ENCODE data around the gene CAMK1D.
"Not testable (repeated sequence)": the region's sequence is repeated elsewhere in the genome, so short reads cannot be mapped to it uniquely, and the experiment has no call there.

The CAMK1D gene

DNA sequence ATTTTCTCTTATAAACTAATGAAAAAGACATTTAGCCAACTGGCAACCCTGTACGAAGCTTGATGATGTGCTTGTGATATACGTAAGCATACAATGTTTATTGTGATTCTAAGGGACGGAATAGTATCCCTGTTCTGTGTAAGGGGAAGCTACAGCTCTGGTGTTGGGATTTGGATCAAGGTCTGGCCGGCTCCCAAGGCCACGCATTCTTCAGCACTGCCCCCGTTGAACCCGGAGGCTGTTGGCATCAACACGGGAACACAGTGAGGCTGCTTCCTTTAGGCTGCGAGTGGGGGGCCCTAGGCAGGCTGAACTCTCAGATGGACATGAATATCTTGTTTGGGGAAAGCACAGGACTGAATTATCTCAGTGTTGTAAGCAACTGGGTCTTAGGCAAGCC lies 180.6 kb downstream of the CAMK1D start:
- no peak for DNase-seq

DNA sequence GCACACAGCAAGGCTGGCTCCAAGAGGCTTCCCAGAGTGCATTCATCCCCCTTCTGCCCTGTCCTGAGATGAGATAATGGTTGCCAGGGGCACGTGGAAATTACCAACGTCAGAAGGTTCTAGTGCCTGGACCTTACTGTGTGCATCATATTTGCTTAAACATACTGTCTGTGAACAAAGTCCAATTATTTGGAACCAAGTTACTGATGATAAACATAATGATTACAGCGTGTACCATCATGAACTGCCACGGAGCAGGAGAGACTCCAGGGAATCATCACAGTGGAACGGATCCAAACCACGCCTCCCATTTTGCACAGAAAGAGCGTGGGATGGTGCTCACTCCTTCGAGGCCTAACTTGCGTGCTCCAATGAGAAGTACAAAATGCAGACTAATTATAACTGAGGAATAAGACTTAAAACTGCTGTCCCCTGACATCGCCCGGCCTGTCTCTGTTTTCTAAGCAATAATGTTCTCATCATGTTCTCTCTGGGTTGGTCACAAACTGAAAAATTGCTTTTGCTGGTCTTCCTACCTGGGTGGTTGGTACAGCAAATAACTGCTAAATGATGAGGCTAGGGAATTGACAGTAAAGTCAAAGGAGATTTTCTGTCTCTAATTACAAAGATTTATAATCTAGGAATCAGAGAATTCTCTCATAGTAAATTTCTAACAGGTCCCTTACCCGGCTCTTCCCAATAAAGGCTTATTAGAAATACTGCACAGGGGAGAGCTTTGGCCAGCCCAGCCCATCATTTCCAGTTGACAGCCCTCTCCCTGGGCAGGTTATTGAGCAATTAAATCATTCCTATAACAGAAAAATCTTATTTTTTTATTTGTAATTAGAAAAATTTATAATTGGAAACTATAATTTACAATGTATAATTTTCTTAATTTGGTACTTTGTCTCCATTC lies 182.2 kb downstream of the CAMK1D start:
- DNase-seq: no peak

DNA sequence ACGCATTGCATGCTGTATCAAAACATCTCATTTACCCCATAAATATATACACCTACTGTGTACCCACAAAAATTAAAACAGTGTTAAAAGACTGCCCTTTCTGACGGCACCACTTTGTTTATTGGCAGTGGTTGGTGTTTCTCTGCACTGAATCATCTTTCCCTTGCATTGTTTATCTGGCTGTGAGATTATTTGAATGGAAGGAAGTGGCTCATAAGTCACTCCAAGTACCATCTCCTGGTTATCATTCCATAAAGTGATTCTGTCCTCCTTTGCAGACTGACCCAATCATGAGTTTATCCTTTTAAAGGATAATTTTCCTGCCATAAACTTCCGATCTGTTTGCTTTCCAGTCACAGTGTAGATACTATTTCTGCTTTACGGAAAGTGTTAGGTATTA lies 183.8 kb downstream of the CAMK1D start:
- no peak for DNase-seq

DNA sequence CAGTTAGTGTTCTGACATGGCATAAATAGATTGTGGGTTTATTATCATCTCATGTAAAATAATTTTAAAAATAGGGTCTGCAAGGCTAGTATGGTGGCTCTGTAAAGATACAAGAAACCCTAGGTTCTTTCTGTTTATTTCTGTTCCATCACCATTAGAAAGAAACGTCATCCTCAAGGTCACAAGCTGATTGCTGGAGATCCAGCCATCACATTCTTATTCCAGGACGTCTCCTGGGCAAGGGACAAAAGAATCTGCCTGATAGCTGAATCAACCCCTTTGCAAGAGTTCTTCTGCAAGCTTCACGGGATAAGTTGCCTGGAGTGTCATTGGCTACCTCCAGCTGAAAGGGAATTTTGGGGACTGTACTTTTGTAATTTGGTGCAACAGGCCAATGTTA lies 184.4 kb downstream of the CAMK1D start:
- DNase-seq: no peak

DNA sequence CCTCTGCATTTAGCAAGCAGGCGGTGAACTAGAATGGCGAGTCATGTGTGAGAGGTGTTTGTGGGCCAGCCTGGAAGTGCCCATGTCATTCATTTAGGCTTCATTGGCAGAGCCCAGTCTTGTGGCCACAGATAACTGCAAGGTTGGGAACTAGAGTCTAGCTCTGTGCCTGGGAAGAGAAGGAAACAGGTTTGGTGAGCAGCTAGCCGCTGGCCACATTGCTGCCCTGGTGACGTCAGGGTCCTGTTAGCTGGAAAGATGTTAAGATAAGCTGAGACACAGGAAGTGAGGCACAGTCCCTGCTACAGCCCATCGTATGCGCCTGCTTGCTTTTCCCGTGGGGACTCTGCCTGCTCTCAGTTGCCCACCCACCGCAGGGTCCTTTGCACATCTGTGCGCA lies 185.5 kb downstream of the CAMK1D start:
- no peak for DNase-seq

DNA sequence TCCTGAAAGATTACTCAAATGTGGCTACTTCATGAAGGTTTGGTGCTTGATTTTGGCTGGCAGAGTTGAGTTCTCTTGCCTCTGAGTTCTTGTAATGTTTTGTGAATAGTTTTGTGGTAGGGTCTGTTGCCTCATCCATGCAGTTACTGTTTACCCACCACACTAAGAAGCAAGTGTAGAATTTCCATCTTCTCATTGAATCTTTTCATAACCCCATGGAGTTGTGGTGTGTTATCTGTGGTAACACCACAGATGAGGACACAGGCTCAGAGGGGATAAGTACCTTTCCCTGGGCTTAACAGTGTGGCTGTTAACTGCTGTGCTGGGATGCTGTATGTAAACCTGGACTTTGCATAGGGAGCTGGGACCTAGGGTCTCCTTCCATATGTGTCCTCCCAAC lies 186.3 kb downstream of the CAMK1D start:
- no peak for DNase-seq

DNA sequence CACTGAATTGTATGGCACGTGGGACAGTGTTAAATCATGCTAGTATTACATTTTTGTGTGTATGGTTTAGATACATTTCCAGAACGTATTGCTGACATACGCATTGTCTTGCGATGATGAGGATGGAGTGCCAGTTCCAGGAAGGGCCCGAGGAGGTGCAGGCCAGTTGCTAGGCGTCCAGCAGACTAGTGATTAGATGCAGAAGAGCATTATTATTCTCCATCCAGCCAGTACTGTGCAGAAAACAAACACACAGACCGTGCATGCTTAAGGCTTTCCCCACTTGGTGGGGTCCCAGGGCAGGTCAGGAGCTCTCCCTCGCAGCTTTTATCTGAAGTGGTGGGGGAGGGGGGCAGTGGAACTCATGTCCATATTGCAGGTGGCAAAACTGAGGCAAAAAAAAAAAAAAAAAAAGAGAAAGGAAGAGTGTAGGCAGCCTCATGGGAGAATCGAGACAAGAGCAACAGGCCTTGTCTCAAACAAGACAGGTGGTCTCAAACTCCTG lies 189.2 kb downstream of the CAMK1D start:
- DNase-seq: no peak

DNA sequence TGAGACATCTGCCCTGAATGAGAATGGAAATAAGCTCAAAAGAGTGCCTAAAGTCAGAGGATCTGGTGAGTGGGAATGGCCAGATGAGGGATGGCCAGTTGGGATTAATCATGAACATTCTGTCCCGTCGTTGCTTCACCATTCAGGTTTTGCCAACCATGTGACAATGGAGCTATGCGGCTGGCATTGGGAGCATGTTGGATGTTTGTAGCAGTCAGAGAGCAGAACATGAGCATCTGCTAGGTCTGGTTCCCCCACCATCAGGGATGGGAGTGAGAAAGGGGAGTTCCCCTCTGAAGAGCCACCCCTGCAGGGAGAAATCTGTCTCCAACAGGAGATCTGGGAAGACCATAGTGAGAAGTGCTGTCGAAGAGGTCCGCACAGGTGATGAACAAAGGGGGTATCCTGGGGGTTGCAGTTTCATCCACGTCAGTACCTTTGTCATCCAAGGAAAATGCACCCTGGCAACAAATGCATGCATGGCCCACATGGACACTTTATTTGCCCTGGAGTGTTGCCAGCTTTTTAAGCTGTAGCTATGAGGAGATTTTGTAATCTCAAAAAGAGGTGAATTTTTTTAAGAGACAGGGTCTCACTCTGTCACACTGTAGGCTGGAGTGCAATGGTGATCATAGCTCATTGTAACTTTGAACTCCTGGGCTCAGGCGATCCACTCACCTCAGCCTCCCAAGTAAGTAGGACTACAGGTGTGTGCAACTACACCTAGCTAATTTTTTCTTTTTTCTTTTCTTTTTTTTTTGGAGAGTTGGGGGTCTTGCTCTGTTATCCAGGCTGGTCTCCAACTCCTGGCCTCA lies 190.2 kb downstream of the CAMK1D start:
- DNase-seq: no peak

DNA sequence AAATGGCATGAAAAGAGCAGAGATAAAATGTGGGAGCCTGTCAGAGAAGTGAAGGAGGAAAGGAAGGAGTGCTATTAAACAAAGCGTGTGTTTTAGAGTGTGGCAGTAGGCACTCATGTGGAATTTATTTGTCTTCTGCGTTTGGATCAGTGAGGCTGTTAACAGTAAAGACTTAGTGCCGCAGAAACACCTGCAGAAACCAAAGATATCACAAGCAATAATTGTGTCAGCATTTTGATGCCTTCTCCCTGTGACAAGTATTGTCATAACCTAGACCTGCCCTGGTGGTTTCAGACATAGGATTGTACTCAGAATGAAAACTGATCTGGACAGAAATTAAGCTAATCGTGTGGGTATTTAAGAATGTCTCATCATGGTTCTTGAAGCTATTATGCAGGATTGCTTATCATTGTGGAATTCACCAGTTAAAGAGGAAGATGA lies 191.0 kb downstream of the CAMK1D start:
- no peak for DNase-seq

DNA sequence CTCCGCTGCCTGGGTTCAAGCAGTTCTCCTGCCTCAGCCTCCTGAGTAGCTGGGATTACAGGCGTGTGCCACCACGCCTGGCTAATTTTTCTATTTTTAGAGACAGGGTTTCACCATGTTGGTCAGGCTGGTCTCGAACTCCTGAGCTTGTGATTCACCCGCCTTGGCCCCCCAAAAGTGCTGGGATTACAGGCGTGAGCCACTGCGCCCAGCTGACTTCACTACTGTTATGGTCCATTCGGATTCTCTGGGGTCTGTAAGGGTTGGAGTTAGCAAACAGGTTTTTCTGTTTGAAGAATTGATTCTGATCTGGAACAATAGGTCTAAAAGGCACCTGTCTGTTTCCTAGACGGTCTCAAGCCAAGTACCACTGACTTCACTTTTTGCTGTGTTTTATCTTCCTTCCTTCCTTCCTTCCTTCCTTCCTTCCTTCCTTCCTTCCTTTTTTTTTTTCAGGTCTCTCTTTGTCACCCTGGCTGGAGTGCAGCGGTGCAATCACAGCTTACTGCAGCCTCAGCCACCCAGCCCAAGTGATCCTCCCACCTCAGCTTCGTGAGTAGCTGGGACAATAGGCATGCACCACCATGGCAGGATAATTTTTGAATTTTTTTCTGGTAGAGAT lies 192.2 kb downstream of the CAMK1D start:
- no peak for DNase-seq

DNA sequence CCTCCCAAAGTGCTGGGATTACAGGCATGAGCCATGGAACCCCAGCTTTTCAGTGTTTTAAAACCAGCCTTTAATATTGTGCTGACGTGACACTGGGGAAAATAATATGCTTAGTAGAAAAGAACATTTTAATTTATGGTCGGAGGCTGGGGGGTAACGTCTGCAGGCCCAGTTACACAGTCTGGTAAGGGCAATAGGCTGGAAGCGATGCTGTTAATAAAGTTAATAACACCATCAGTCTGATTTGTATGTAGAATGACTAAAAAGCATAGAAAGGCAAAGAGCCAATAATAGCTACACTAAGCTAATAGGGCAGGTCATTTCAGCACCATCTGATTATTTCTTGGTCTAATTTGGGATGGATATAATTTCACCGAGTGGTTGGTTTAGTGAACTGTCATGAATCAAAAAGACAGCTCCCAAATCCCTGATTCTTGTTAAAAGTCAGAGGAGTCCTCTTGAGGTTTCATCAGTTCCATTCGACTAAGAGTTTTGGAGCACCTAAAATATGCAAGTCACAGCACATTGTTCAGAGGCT lies 192.9 kb downstream of the CAMK1D start:
- no peak for DNase-seq

DNA sequence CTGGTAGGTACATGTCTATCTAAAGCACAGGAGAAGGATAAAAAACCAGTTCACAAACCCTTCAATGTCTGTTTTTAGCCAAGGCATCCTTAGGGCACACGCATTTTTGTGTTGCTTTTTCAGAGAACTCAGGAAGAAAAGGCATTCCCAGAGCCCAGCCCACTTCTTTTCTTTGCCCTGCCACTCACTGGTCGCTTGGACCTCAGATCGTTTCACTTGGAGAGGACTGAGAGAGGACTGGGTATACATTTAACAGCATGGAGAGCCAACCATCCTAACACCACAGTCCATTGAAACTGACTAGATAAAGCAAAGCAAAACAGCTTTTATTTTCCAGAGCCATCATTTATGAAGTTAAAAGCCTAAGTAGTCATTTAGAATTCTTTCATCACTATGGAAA lies 194.2 kb downstream of the CAMK1D start:
- DNase-seq: no peak

DNA sequence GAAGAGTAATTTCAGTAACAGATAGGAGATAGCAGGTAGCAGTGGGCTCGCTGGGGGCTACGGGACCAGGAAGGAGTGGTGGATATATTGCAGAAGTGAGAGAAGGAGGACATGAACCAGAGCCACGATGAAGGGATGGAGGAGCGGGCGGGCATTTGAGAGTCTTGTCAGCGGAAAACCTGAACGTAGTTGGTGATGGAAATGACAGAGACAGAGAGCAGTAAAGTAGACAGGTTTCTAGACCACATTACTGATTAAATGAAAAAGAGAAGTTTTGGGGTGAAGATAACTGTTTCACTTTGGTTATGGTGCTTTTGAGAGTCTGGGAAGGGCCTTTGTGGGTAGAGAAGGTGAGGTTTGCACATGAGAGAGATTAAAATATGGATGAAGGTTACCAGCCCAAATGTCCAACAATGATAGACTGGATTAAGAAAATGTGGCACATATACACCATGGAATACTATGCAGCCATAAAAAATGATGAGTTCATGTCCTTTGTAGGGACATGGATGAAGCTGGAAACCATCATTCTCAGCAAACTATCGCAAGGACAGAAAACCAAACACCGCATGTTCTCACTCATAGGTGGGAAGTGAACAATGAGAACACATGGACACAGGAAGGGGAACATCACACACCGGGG lies 196.9 kb downstream of the CAMK1D start:
- DNase-seq: not testable (repeated sequence)

DNA sequence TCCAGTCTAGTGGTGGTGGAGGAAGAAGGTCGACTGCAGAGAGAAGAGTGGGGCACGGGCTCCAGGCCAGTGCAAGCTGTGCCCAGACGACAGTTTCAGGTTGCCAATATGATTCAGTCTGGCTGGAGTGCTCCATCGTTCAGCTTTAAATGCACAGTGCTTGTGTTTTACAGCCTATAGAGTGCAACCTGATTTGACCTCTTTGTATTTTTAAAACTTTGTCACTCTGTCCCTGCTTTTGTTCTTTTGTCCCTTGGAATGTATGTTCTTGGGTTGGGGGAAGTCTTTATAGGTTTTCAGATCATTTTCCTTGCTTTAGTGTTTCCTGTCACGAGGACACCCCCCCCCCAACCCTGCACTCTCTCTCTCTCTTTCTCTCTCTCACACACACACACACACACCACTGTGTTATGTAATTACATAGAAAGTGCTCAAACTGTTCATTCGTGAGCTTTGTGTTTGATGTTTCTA lies 198.0 kb downstream of the CAMK1D start:
- no peak for DNase-seq

DNA sequence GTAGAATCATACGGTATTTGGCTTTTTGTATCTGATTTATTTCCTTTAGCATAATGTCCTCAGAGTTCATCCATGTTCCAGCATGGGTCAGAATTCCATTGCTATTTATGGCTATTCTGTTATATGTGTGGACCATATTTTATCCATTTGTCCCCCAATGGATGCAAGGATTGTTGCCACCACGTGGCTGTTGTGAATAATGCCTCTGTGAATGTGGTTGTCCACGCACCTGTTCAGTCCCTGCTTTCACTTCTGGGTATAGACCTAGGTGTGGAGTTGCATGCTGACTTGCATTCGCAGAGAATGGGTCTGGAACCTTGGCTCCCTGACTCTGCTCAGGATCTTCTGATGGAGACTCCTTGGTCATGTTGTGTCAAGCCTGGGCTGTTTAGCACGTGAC lies 199.9 kb downstream of the CAMK1D start:
- no peak for DNase-seq

DNA sequence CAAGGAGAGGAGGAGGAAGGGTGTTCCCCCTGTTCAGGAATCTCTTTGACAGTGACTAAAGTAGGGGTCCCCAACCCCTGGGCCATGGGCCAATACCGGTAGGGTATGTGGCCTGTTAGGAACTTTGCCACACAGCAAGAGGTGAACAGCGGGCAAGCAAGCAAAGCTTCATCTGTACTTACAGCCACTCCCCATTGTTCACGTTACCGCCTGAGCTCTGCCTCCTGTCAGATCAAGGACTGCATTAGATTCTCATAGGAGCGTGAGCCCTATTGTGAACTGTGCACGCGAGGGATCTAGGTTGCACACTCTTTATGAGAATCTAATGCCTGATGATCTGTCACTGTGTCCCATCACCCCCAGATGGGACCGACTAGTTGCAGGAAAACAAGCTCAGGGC lies 201.6 kb downstream of the CAMK1D start:
- DNase-seq: no peak

DNA sequence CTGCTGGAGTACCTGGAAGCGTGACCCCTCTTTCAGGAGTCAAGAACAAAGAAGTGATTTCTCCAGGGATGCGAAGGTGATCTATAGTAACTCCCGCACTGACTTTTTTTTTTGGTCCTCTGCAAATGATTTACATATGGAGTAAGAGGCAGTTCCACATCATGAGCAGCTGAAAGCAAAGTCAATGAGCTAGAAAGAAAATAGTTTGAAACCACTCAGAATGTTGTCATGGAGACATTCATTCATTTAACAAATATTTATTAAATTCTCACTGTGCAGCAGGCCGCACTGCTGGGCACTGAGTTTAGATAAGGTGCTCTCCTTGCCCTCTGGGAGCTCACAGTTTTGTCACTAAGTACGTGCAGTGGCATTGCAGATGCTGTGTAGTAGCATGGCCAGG lies 206.7 kb downstream of the CAMK1D start:
- no peak for DNase-seq

DNA sequence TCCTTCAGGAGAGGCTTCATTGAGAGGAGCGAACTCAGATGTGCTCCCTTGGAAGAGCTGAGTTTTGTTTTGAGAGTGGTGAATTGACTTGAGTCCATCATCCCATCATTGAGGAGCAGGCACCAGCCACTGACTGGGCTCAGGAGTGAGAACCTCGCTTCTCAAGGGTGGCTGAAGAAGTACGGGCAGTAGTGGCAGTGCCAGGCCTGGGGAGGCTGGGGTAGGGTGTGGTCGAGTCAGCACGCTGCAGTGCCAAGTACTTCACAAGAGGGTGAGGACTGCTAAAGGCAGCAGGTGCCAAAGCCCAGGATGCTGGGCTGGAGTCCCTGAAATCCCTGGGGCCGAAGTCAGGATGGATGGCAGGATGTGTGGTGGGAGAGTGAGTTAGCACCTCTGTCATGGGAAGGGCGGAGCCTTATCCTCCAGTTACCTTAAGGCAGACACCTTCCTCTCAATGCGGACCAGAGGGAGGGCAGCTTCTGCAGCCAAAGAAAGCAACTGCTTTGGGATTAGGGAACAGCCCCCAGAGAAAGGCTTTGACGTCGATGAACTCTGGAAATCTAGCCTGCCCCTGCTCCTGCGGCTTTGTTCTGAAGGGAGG lies 210.3 kb downstream of the CAMK1D start:
- DNase-seq: no peak

DNA sequence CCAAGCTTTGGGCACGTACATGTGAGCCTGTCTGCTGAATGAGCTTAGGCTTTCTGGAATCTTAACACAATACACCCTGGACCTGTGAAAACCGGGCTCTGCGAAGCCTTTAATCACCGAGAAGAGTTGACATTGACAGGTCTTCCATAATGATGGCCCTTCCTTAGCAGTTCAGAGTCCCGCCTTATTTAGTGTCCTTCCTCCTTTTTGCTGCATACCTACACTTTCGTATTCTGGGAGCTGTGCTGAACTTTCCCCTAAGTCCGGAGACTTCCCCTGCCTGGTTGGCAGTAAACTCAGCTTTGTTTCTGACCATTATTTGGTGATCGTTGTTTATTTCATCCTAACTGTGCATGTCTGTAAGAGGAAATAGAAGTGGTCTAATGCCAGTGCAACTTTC lies 212.0 kb downstream of the CAMK1D start:
- no peak for DNase-seq

DNA sequence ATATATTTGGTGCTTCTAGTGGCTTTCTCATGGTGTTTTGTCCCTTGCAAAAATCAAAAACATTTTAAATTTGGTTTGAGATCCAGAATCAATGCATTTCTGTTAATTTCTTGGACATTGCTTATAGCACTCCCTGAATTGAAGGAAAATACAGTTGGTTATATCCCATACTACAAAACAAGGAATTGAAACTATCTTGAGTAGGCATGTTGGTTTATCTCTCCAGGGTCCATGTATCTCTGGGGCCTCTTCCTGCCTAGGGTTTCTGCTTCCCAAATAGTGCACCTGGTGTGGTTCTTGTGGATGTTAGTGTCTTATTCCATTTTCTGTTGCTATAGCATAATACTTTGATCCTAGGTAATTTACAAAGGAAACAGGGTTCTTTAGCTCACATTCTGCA lies 212.4 kb downstream of the CAMK1D start:
- DNase-seq: no peak

DNA sequence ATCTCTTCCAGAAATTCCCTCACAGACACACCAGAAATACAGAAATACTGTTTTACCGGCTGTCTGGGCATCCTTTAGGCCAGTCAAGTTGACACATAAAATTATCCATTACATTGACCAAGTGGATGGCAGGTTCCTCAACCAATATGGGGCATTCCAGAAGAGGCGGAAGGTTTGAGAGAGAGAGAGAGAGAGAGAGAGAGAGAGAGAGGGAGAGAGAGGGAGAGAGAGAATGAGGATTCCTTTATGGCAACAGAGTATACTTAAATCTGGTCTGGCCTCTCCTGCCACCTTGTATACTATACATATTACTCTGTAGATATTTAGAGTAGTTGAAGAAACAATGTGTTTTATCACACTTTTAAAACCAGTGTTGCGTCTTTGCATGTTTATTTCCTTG lies 214.1 kb downstream of the CAMK1D start:
- DNase-seq: no peak

DNA sequence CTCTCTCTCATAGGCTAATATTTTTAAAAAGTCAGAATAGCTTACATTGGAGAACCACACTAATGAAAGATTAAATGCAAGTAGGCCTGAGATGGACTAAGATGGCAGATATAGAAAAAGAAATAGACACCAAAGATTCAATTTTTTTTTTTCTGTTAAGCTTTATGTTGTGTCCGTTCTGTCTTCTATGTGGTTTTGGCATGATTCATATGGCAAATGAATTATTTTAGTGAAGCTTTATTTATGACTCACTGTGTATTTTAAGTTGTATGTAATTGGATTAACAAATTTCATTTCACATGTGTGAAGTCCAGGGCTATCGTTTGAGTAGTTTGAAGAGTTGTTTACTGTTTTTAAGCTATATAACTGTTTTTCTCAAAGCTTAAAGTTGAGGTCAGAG lies 214.8 kb downstream of the CAMK1D start:
- DNase-seq: no peak

Data from amniotic stem cell (primary cell).